WERI-Rb-1 (cell line): ENCODE results near the gene PREX1.

Experiments used
- DNase-seq: peaks from one replicate; pipeline ENCODE4 v3.0.0-alpha.2; 2020
- H3K27ac ChIP-seq: fragments of 250-450 bp; sonication (Bioruptor Pico); 2 replicates; pipeline ENCODE4 v1.5.1; 2020; ENCODE audit warnings: mild to moderate bottlenecking, moderate library complexity
- H3K27me3 ChIP-seq: fragments of 250-450 bp; sonication (Bioruptor Pico); 2 replicates; pipeline ENCODE4 v1.5.1; 2021; ENCODE audit warnings: mild to moderate bottlenecking, low read depth, moderate library complexity; ENCODE audit not compliant: insufficient read depth, severe bottlenecking
- H3K36me3 ChIP-seq: fragments of 250-450 bp; sonication (Bioruptor Pico); 2 replicates; pipeline ENCODE4 v1.5.1; 2020; ENCODE audit warnings: mild to moderate bottlenecking, moderate library complexity
- H3K4me3 ChIP-seq: 2 replicates; pipeline ENCODE4 v1.5.1; 2011; ENCODE audit warnings: low read depth, mild to moderate bottlenecking, control low read depth, low read length
- H3K9me3 ChIP-seq: fragments of 250-450 bp; sonication (Bioruptor Pico); 2 replicates; pipeline ENCODE4 v1.5.1; 2021; ENCODE audit warnings: mild to moderate bottlenecking, moderate library complexity; ENCODE audit not compliant: severe bottlenecking
- CTCF ChIP-seq: IDR thresholded peaks from 2 replicates; pipeline ENCODE4 v1.5.1; 2011; ENCODE audit warnings: low read depth, mild to moderate bottlenecking, control low read depth, inconsistent platforms, low read length

PREX1 gene

DNA sequence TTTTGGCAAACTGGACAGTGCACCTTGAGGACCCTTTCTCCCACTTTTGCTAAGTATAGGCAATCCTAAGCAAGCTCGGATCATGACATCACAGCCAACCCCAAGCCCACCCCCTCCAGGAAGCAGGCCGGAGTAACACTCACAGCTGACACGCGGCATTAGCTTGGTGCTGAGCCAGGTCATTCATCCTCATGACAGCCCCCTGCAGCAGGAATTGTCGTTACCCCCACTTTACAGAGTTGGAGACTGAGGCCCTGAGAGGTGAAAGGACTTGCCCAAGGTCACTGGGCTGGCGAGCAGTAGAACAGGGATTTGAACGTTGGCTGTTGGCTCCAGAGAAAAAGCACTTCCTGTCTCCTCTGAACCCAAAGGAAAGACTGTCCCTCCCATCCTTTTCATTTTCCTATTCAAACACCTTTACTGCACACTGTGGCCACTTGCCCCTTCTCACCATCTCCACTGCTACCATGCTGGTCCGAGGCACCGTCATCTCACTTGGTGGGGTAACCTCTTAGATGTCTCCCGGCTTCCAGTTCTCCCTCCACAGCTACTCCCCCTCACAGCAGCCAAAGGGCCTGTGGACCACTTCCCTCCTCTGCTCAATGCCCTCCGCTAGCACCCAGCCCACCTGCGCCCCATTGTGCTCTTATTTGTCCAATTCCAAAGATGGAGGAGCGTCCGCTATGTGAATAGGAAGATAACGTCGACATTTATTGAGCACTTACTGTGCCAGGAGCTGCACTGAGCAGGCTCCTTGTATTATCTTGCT is 84.7 kb downstream of the PREX1 start:
- no peak for TF ChIP-seq CTCF
- Histone ChIP-seq H3K27me3 (no peaks in the 10 kb centered on the region), H3K4me3 (no peak overlapping the region), H3K27ac (no peak overlapping the region), H3K9me3 (no peaks in the 10 kb centered on the region), H3K36me3 (peaks cover 40% of the 10 kb centered on the region)
- no peak for DNase-seq

DNA sequence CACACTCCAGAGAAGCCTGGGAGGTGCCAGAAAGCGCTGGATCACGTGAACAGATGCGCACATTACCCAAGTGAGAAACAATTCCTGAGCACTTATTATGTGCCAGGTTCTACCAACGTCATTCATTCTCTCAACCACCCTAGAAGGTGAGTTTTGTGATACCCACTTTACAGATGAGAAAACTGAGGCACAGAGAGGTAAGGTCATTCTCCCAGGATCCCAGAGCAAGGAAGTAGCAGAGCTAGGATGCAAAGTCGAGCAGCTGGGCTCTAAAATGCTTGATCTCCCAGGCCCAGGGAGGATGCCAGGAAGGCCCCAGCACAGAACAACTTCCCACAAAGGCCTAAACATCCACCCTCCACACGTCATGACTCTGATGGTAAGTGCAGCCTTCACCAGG is 85.6 kb downstream of the PREX1 start:
- Histone ChIP-seq H3K4me3 (no peak overlapping the region), H3K9me3 (no peaks in the 10 kb centered on the region), H3K36me3 (peaks cover 40% of the 10 kb centered on the region), H3K27me3 (no peaks in the 10 kb centered on the region), H3K27ac (no peak overlapping the region)
- no peak for TF ChIP-seq CTCF
- DNase-seq = no peak

- Histone ChIP-seq H3K36me3 (peaks cover 40% of the 10 kb centered on the region), H3K4me3 (no peak overlapping the region)
Observed at GRCh38 chr20:48741669-48742068, 86.1 kb downstream of the PREX1 start.

DNA sequence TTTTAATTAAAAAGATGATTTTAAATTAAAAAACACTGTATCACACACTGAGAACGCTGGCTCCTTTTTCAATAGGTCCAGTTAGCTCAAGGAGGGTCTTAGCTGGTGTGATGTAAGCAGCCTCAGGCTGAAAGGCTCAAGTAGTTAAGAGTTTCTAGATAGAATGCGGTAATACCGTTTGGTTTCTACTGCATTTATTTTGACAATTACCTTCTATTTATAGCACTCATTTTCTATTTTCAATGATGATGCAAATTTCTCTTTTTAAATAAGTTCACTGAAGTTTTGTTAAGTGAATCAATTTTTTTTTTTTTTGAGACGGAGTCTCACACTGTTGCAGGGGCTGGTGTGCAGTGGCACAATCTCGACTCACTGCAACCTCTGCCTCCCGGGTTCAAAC is 87.1 kb downstream of the PREX1 start:
- no peak for DNase-seq
- H3K36me3 ChIP-seq = peaks cover 42% of the 10 kb centered on the region
- TF ChIP-seq CTCF = no peak
- no peak overlapping the region for H3K4me3 ChIP-seq
- no peak overlapping the region for H3K27ac ChIP-seq
- no peaks in the 10 kb centered on the region for H3K27me3 ChIP-seq
- H3K9me3 ChIP-seq = no peaks in the 10 kb centered on the region

More at GRCh38 chr20:48741669-48742068, 86.1 kb downstream of the PREX1 start:
- H3K9me3 ChIP-seq = no peaks in the 10 kb centered on the region
- no peak overlapping the region for H3K27ac ChIP-seq
- no peak for TF ChIP-seq CTCF
- no peak for DNase-seq
- no peaks in the 10 kb centered on the region for H3K27me3 ChIP-seq

DNA sequence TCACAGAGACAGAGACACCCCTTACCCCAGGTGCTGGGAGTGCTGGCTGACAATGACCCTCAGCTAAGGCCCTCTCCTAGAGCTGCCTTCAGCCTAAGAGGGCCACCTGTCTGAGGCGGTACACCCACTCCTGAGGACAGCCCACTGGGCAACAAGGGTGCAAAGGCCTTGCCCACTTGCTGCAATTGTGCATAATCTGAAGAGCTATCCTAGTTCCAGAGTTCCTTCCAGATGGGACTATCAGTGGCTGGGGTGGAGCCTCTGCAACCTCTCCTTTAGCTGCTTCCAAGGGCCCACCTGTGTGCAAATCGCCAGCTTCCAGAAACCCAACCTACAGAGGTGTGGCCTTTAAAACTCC is 87.5 kb downstream of the PREX1 start:
- Histone ChIP-seq H3K4me3 (no peak overlapping the region), H3K36me3 (peaks cover 45% of the 10 kb centered on the region), H3K27ac (no peak overlapping the region), H3K27me3 (no peaks in the 10 kb centered on the region), H3K9me3 (no peaks in the 10 kb centered on the region)
- TF ChIP-seq CTCF = no peak
- DNase-seq = no peak
